Hematopoietic multipotent progenitor cell treated with erythropoietin and hydrocortisone succinate and interleukin-3 and kit ligand, for 6 days (in vitro differentiated cells): ENCODE data around the gene FAM234B.

ENCODE experiments used
- DNase-seq: peaks from one replicate; pipeline ENCODE4 v3.0.0-alpha.2; 2015

The FAM234B gene

GRCh38 chr12:13094367-13094766 lies 50.2 kb downstream of the FAM234B start:
- DNase-seq, result peak; percentile 11

GRCh38 chr12:13095266-13095995 lies 51.2 kb downstream of the FAM234B start:
- DNase-seq, result no peak

GRCh38 chr12:13097491-13098011 lies 53.4 kb downstream of the FAM234B start:
- peak; percentile 13 for DNase-seq

GRCh38 chr12:13099066-13099843 lies 55.1 kb downstream of the FAM234B start:
- peak; percentile 44 for DNase-seq

GRCh38 chr12:13099844-13100604 lies 55.8 kb downstream of the FAM234B start:
- no peak for DNase-seq

- DNase-seq, result peak; percentile 18
Observed at GRCh38 chr12:13100605-13100881, 56.4 kb downstream of the FAM234B start.

- peak; percentile 88 for DNase-seq
Observed at GRCh38 chr12:13100882-13101769, 56.9 kb downstream of the FAM234B start.

GRCh38 chr12:13101821-13102375 lies 57.7 kb downstream of the FAM234B start:
- DNase-seq, result no peak

- DNase-seq, result peak; percentile 7
Observed at GRCh38 chr12:13102461-13103195, 58.4 kb downstream of the FAM234B start.

- DNase-seq, result no peak
Observed at GRCh38 chr12:13103391-13104033, 59.3 kb downstream of the FAM234B start, which contains the start of gene GSG1. TSS of gene GSG1 (minus strand) at chr12:13103667. CDS start at chr12:13103512, 155 bp downstream.

GRCh38 chr12:13104409-13104808 lies 60.2 kb downstream of the FAM234B start:
- DNase-seq, result no peak

- DNase-seq, result no peak
Observed at GRCh38 chr12:13105781-13106180, 61.6 kb downstream of the FAM234B start.

- no peak for DNase-seq
Observed at GRCh38 chr12:13106666-13107065, 62.5 kb downstream of the FAM234B start.

- DNase-seq, result no peak
Observed at GRCh38 chr12:13112968-13113367, 68.8 kb downstream of the FAM234B start.

- DNase-seq, result no peak
Observed at GRCh38 chr12:13114251-13115052, 70.3 kb downstream of the FAM234B start.

GRCh38 chr12:13116259-13116658 lies 72.1 kb downstream of the FAM234B start:
- no peak for DNase-seq

GRCh38 chr12:13117029-13117428 lies 72.8 kb downstream of the FAM234B start:
- DNase-seq, result no peak

- no peak for DNase-seq
Observed at GRCh38 chr12:13119826-13120225, 75.6 kb downstream of the FAM234B start.

GRCh38 chr12:13120413-13120812 lies 76.2 kb downstream of the FAM234B start:
- no peak for DNase-seq

GRCh38 chr12:13121568-13121967 lies 77.4 kb downstream of the FAM234B start:
- DNase-seq, result no peak
